Measurements from ENCODE around the gene TAT.
"Not testable (repeated sequence)": the region's sequence is repeated elsewhere in the genome, so short reads cannot be mapped to it uniquely, and the experiment has no call there.

Gene TAT

DNA sequence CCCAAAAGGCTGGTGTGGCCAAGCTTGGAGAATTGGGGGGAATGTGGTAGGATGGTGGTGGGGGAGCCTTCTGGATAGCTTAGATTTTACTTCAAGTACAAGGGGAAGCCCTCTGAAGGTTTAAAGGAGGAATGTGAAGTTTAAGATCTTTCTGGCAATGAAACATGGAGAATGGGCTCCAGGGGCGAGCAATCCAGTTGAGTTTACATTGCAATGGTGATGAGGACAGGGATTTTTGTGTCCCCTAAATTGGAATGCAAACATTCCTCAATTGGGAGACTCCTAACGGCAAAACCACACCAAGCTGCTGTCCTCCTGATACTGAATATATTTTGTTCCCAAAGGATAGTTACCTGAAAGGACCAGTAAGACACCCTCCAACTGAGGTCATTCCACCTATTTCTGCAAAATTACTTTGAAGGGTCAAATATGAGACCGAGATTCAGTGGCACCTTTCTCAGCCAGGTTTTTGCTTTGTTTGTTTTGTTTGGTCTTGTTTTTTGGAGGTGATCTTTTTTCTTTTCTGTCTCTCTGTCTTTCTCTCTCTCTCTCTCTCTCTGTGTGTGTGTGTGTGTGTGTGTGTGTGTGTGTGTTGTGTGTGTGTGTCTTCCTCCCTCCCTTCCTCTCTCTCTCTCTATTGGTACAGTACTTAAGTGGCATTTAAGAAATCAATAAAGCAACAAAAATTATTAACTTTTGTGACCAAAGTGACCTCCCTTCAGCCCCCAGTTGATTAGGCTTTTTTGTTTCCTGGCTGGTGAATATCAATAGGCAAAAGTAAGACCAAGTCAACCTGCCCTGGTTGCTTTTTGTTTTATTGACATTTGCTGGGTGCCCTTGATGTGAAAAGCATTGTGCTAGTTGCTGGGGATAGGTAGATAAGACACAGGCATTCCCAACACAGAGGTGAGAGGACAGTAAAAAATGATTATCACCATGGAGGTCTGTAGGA is 16.4 kb upstream of the TAT start:
- TF ChIP-seq, protein P1, sequence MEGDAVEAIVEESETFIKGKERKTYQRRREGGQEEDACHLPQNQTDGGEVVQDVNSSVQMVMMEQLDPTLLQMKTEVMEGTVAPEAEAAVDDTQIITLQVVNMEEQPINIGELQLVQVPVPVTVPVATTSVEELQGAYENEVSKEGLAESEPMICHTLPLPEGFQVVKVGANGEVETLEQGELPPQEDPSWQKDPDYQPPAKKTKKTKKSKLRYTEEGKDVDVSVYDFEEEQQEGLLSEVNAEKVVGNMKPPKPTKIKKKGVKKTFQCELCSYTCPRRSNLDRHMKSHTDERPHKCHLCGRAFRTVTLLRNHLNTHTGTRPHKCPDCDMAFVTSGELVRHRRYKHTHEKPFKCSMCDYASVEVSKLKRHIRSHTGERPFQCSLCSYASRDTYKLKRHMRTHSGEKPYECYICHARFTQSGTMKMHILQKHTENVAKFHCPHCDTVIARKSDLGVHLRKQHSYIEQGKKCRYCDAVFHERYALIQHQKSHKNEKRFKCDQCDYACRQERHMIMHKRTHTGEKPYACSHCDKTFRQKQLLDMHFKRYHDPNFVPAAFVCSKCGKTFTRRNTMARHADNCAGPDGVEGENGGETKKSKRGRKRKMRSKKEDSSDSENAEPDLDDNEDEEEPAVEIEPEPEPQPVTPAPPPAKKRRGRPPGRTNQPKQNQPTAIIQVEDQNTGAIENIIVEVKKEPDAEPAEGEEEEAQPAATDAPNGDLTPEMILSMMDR (IDR thresholded peaks at IDR 0.05; ENCODE audit: insufficient read depth, low read depth, low read length, missing control alignments), result no peak
- no peak for DNase-seq (ENCODE audit: low read depth)
- H3K4me3 ChIP-seq (ENCODE audit: low read depth, low read length), result no peak overlapping the region

DNA sequence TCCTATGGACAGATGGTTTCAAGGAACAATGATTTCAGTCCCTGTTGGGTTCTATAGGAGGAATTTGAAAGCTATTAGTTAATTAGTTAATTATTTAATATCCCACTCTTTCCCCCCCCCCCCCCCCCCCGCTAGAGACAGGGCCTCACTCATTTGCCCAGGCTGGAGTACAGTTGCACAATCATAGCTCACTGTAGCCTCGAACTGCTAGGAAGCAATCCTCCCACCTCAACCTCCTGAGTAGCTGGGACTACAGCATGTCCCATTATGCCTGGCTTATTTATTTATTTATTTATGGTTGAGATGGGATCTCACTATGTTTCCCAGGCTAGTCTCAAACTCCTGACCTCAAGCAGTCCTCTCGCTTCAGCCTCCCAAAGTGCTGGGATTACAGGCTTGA is 15.0 kb upstream of the TAT start:
- TF ChIP-seq, protein P1 (IDR thresholded peaks at IDR 0.05; ENCODE audit: insufficient read depth, low read depth, low read length, missing control alignments), result no peak
- no peak overlapping the region for H3K4me3 ChIP-seq (ENCODE audit: low read depth, low read length)
- DNase-seq (ENCODE audit: low read depth), result no peak

DNA sequence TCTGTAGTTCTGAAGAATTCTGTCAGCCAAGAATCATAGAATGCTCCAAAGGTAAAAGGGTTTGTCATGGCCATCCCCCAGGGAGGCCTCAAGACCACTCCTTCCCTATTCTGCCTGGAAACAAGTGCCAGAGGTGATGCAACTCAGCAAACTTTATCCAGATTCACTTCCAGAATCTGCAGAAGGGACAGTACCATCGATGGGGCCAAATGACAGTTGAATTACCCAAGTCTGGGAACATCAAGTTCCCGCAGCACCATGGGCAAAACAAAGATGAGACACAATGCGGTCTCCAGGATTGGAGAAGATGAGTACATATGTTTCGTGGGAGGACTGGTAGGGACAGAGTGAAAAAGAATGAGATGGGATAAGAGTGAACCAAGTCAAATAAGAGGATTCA is 13.7 kb upstream of the TAT start:
- H3K4me3 ChIP-seq (ENCODE audit: low read depth, low read length), result no peak overlapping the region
- TF ChIP-seq, protein P1 (IDR thresholded peaks at IDR 0.05; ENCODE audit: insufficient read depth, low read depth, low read length, missing control alignments), result no peak
- no peak for DNase-seq (ENCODE audit: low read depth)

DNA sequence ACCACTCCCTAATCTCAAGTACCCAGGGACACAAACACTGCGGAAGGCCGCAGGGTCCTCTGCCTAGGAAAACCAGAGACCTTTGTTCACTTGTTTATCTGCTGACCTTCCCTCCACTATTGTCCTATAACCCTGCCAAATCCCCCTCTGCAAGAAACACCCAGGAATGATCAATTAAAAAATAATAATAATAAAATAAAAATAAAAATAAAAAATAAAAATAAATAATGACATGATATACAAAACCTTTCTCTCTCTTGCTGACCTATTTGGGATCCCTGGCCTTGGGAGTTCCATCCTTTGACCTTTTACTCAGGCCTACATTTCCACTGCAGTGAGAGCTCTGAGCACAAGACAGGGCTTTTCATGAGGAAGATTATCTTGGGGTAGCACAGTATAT is 13.2 kb upstream of the TAT start:
- DNase-seq (ENCODE audit: low read depth); H3K4me3 ChIP-seq (ENCODE audit: low read depth, low read length): not testable (repeated sequence)

DNA sequence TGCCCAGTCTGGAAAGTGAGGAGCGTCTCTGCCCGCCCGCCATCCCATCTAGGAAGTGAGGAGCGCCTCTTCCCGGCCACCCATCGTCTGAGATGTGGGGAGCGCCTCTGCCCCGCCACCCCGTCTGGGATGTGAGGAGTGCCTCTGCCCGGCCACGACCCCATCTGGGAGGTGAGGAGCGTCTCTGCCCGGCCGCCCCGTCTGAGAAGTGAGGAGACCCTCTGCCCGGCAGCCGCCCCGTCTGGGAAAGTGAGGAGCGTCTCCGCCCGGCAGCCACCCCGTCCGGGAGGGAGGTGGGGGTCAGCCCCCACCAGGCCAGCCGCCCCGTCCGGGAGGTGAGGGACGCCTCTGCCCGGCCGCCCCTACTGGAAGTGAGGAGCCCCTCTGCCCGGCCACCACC is 12.4 kb upstream of the TAT start:
- not testable (repeated sequence) for DNase-seq (ENCODE audit: low read depth); H3K4me3 ChIP-seq (ENCODE audit: low read depth, low read length)

DNA sequence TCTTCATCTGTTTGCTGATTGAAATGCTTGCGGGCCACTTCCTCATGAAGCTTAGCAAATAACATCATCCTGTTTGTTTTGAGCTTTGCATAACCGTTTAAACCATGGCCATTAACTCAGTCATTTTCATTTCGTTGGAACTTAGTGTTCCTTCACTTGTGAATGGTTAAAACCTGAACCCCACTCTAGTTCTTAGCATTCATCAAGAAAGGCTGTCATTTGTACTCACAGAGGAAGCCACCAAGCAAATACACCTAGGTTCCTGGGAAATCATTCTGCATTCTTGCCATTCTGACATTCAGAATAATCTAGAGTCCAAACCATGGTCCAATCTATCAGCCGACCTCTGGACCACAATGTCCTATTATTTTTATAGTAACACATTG is 8.4 kb upstream of the TAT start:
- no peak overlapping the region for H3K4me3 ChIP-seq (ENCODE audit: low read depth, low read length)
- DNase-seq (ENCODE audit: low read depth), result no peak
- TF ChIP-seq, protein P1 (IDR thresholded peaks at IDR 0.05; ENCODE audit: insufficient read depth, low read depth, low read length, missing control alignments), result no peak

DNA sequence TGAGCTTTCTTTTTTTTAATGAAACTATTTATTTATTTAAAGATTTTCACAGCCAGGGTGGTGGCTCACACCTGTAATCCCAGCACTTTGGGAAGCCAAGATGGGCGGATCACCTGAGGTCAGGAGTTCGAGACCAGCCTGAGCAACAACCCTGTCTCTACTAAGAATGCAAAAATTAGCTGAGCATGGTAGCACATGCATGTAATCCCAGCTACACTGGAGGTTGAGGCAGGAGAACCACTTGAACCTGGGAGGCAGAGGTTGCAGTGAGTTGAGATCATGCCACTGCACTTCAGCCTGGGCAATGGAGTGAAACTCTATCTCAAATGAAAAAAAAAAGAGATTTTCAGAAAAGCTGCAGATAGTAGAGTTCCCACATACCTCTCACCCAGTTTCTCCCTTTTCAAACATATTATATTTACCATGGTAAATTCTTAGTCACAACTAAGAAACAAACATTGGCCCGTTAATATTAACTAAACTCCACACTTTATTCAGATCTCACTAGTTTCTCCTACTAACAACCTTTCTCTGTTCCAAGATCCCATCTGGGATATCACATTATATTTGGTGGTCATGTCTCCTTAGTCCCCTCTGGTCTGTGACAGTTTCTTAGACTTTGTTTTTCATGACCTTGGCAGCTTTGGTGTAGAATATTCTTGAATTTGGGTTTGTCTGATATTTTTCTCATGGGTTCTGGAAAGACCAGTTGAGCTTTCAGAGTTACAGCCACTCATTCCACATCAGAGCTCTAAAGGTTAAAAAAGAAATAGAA is 7.8 kb upstream of the TAT start:
- no peak overlapping the region for H3K4me3 ChIP-seq (ENCODE audit: low read depth, low read length)
- TF ChIP-seq, protein P1 (IDR thresholded peaks at IDR 0.05; ENCODE audit: insufficient read depth, low read depth, low read length, missing control alignments), result no peak
- no peak for DNase-seq (ENCODE audit: low read depth)

DNA sequence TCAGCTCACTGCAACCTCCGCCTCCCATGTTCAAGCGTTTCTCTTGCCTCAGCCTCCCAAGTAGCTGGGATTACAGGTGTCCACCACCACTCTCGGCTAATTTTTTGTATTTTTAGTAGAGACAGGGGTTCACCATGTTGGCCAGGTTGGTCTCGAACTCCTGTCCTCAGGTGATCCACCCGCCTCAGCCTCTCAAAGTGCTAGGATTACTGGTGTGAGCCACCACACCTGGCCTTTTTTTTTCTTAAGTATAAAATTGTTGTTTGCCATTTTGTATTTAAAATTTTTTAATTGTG is 5.6 kb upstream of the TAT start:
- not testable (repeated sequence) for H3K4me3 ChIP-seq (ENCODE audit: low read depth, low read length)

More for the DNA sequence above, 5.6 kb upstream of the TAT start:
- DNase-seq (ENCODE audit: low read depth), result not testable (repeated sequence)

Measured in GM12865 (cell line).